Measurements from ENCODE around the gene SPNS3.

Gene SPNS3

GRCh38 chr17:4436381-4436780, 2.6 kb downstream of the SPNS3 start:
- Histone ChIP-seq H3K9me3 (replicated peaks; ENCODE audit: insufficient read depth, low read length) (no peaks in the 10 kb centered on the region), H2AFZ (ENCODE audit: low read length) (no peak overlapping the region), H3K9me2 (replicated peaks; ENCODE audit: insufficient read depth, low read length) (no peaks in the 10 kb centered on the region), H3K27me3 (replicated peaks; ENCODE audit: insufficient read depth, low read length) (no peaks in the 10 kb centered on the region), H3K4me3 (ENCODE audit: low read length) (no peak overlapping the region), H3K4me1 (ENCODE audit: low read length) (no peaks in the 10 kb centered on the region), H3K36me3 (replicated peaks; ENCODE audit: insufficient read depth, low read length) (no peaks in the 10 kb centered on the region), H4K20me1 (ENCODE audit: insufficient read depth, low read length) (no peaks in the 10 kb centered on the region), H3K27ac (ENCODE audit: low read length) (no peak overlapping the region), H3K4me2 (ENCODE audit: low read depth, low read length) (no peak overlapping the region), H3F3A (ENCODE audit: insufficient read depth, low read length) (no peaks in the 10 kb centered on the region), H3K9ac (ENCODE audit: low read length) (no peak overlapping the region), H3K79me2 (ENCODE audit: low read length) (no peaks in the 10 kb centered on the region)
- DNase-seq = no peak
- TF ChIP-seq EZH2phosphoT487 (IDR thresholded peaks at IDR 0.05; ENCODE audit: low read length) (no peak), EZH2 (optimal IDR thresholded peaks at IDR 0.05; ENCODE audit: low read depth, low read length) (no peak)
- TF ChIP-seq, protein P1, sequence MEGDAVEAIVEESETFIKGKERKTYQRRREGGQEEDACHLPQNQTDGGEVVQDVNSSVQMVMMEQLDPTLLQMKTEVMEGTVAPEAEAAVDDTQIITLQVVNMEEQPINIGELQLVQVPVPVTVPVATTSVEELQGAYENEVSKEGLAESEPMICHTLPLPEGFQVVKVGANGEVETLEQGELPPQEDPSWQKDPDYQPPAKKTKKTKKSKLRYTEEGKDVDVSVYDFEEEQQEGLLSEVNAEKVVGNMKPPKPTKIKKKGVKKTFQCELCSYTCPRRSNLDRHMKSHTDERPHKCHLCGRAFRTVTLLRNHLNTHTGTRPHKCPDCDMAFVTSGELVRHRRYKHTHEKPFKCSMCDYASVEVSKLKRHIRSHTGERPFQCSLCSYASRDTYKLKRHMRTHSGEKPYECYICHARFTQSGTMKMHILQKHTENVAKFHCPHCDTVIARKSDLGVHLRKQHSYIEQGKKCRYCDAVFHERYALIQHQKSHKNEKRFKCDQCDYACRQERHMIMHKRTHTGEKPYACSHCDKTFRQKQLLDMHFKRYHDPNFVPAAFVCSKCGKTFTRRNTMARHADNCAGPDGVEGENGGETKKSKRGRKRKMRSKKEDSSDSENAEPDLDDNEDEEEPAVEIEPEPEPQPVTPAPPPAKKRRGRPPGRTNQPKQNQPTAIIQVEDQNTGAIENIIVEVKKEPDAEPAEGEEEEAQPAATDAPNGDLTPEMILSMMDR (IDR thresholded peaks at IDR 0.05; ENCODE audit: low read length) = no peak

- no peaks in the 10 kb centered on the region for H3K9me3 ChIP-seq (replicated peaks; ENCODE audit: insufficient read depth, low read length)
- H3K79me2 ChIP-seq (ENCODE audit: low read length) = no peaks in the 10 kb centered on the region
- no peaks in the 10 kb centered on the region for H3K4me1 ChIP-seq (ENCODE audit: low read length)
- H3K27ac ChIP-seq (ENCODE audit: low read length) = no peak overlapping the region
- TF ChIP-seq, protein P1 (IDR thresholded peaks at IDR 0.05; ENCODE audit: low read length) = no peak
- TF ChIP-seq EZH2phosphoT487 (IDR thresholded peaks at IDR 0.05; ENCODE audit: low read length) (no peak), EZH2 (optimal IDR thresholded peaks at IDR 0.05; ENCODE audit: low read depth, low read length) (no peak)
- no peaks in the 10 kb centered on the region for H3K9me2 ChIP-seq (replicated peaks; ENCODE audit: insufficient read depth, low read length)
- no peaks in the 10 kb centered on the region for H3K27me3 ChIP-seq (replicated peaks; ENCODE audit: insufficient read depth, low read length)
- no peak overlapping the region for H3K4me3 ChIP-seq (ENCODE audit: low read length)
- DNase-seq = no peak
- H2AFZ ChIP-seq (ENCODE audit: low read length) = no peak overlapping the region
- H3F3A ChIP-seq (ENCODE audit: insufficient read depth, low read length) = no peaks in the 10 kb centered on the region
- no peaks in the 10 kb centered on the region for H4K20me1 ChIP-seq (ENCODE audit: insufficient read depth, low read length)
- H3K36me3 ChIP-seq (replicated peaks; ENCODE audit: insufficient read depth, low read length) = no peaks in the 10 kb centered on the region
- H3K9ac ChIP-seq (ENCODE audit: low read length) = no peak overlapping the region
- no peak overlapping the region for H3K4me2 ChIP-seq (ENCODE audit: low read depth, low read length)
Measured at GRCh38 chr17:4436846-4437245, 3.1 kb downstream of the SPNS3 start.

GRCh38 chr17:4438162-4438944, 4.6 kb downstream of the SPNS3 start:
- Histone ChIP-seq H3K79me2 (ENCODE audit: low read length) (no peaks in the 10 kb centered on the region), H3K4me3 (ENCODE audit: low read length) (no peak overlapping the region), H3F3A (ENCODE audit: insufficient read depth, low read length) (no peaks in the 10 kb centered on the region), H3K27me3 (replicated peaks; ENCODE audit: insufficient read depth, low read length) (no peaks in the 10 kb centered on the region), H3K9me2 (replicated peaks; ENCODE audit: insufficient read depth, low read length) (no peaks in the 10 kb centered on the region), H3K4me2 (ENCODE audit: low read depth, low read length) (no peak overlapping the region), H3K4me1 (ENCODE audit: low read length) (no peaks in the 10 kb centered on the region), H4K20me1 (ENCODE audit: insufficient read depth, low read length) (no peaks in the 10 kb centered on the region), H3K36me3 (replicated peaks; ENCODE audit: insufficient read depth, low read length) (no peaks in the 10 kb centered on the region), H3K9ac (ENCODE audit: low read length) (no peak overlapping the region), H3K9me3 (replicated peaks; ENCODE audit: insufficient read depth, low read length) (no peaks in the 10 kb centered on the region), H3K27ac (ENCODE audit: low read length) (no peak overlapping the region), H2AFZ (ENCODE audit: low read length) (no peak overlapping the region)
- DNase-seq = no peak
- TF ChIP-seq EZH2phosphoT487 (IDR thresholded peaks at IDR 0.05; ENCODE audit: low read length) (no peak), EZH2 (optimal IDR thresholded peaks at IDR 0.05; ENCODE audit: low read depth, low read length) (no peak)
- TF ChIP-seq, protein P1 (IDR thresholded peaks at IDR 0.05; ENCODE audit: low read length) = no peak

Measured in MM.1S (cell line).